ENCODE results near the gene KAZN.

DNA sequence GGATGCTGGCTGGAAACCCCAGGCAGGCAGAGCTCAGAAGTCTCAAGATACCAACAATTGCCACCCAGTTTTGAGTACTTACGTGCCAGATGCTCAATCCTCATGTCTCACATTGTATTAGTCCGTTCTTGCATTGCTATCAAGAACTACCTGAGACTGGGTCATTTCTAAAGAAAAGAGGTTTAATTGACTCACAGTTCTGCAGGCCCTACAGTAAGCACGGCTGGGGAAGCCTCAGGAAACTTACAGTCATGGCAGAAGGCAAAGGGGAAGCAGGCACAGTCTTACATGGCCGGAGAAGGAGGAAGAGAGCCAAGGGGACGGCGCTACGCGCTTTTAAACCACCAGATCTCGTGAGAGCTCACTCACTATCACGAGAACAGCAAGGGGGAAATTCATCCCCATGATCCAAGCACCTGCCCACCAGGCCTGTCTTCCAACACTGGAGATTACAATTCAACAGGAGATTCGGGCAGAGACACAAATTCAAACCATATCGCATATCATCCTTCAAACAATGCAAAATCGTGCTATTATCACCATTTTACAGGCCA is 58.0 kb downstream of the KAZN start:
- TF ChIP-seq, protein P1, sequence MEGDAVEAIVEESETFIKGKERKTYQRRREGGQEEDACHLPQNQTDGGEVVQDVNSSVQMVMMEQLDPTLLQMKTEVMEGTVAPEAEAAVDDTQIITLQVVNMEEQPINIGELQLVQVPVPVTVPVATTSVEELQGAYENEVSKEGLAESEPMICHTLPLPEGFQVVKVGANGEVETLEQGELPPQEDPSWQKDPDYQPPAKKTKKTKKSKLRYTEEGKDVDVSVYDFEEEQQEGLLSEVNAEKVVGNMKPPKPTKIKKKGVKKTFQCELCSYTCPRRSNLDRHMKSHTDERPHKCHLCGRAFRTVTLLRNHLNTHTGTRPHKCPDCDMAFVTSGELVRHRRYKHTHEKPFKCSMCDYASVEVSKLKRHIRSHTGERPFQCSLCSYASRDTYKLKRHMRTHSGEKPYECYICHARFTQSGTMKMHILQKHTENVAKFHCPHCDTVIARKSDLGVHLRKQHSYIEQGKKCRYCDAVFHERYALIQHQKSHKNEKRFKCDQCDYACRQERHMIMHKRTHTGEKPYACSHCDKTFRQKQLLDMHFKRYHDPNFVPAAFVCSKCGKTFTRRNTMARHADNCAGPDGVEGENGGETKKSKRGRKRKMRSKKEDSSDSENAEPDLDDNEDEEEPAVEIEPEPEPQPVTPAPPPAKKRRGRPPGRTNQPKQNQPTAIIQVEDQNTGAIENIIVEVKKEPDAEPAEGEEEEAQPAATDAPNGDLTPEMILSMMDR (IDR thresholded peaks at IDR 0.05): no peak
- no peak for TF ChIP-seq POLR2A (IDR thresholded peaks at IDR 0.05)
